Cardiac fibroblast (primary cell): ENCODE measurements around the gene PEAK3.

Experiments used
- DNase-seq, 2 donors: peaks; one replicate each; pipeline versions ENCODE4 v3.0.0 to v3.0.0-alpha.2; 2010; ENCODE audit warnings: low read depth in 2 of 2
- H3K4me3 ChIP-seq, 2 donors: replicated peaks in 1 of 2; 1 replicate in 1 of 2; 2 replicates in 1 of 2; pipeline ENCODE4 v1.5.1; 2011; ENCODE audit warnings: low read depth in 2 of 2, low read length in 2 of 2, mild to moderate bottlenecking in 2 of 2, moderate library complexity in 1 of 2
- CTCF ChIP-seq: IDR thresholded peaks from one replicate; pipeline ENCODE4 v1.5.1; 2011; ENCODE audit warnings: low read depth, mild to moderate bottlenecking, low read length, inconsistent platforms

PEAK3 gene

GRCh38 chr19:2229103-2230032, 52.6 kb downstream of the PEAK3 start:
- no peak overlapping the region for H3K4me3 ChIP-seq
- no peak for DNase-seq
- TF ChIP-seq CTCF = no peak

- no peak for DNase-seq
- no peak for TF ChIP-seq CTCF
- no peak overlapping the region for H3K4me3 ChIP-seq
These were observed 53.6 kb downstream of the PEAK3 start for GRCh38 chr19:2228157-2229030.

GRCh38 chr19:2227415-2228156, 54.4 kb downstream of the PEAK3 start:
- H3K4me3 ChIP-seq = no peak overlapping the region
- no peak for TF ChIP-seq CTCF
- DNase-seq = no peak

- DNase-seq = no peak
- H3K4me3 ChIP-seq = no peak overlapping the region
- no peak for TF ChIP-seq CTCF
These were observed 55.1 kb downstream of the PEAK3 start for GRCh38 chr19:2226840-2227360.

- DNase-seq = no peak
- no peak overlapping the region for H3K4me3 ChIP-seq
- no peak for TF ChIP-seq CTCF
These were observed 55.7 kb downstream of the PEAK3 start for GRCh38 chr19:2226051-2226839.
